OCI-LY3 (cell line): ENCODE measurements around the gene MED13L.
"Not testable (repeated sequence)": the region's sequence is repeated elsewhere in the genome, so short reads cannot be mapped to it uniquely, and the experiment has no call there.

Source experiments
- EZH2phosphoT487 ChIP-seq: fragments of 200-600 bp; shearing (Covaris generic); IDR thresholded peaks from 2 replicates; pipeline ENCODE4 v1.6.1; 2018; ENCODE audit warnings: antibody characterized with exemption, mixed run types, low read depth
- TF ChIP-seq, protein P1 (sequence below): fragments of 200-600, 300-600 bp; sonication (generic); IDR thresholded peaks from 2 replicates; pipeline ENCODE4 v1.5.1; 2014; ENCODE audit warnings: antibody characterized with exemption, low read length, low read depth

DNA sequence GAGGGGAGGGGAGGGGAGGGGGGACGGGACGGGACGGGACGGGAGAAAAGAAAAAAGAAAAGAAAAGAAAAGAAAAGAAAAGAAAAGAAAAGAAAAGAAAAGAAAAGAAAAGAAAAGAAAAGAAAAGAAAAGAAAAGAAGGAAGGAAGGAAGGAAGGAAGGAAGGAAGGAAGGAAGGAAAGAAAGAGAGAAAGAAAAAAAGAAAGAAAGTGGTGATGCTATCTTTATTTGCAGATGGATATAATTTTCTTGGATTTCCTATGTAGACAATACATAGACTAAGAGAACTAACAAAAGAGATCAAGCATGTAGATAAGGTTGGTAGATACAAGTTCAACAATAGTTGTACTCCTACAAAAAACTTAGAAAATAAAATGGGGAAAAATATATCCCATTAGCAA, 245.9 kb downstream of the MED13L start:
- not testable (repeated sequence) for TF ChIP-seq EZH2phosphoT487
- TF ChIP-seq, protein P1, sequence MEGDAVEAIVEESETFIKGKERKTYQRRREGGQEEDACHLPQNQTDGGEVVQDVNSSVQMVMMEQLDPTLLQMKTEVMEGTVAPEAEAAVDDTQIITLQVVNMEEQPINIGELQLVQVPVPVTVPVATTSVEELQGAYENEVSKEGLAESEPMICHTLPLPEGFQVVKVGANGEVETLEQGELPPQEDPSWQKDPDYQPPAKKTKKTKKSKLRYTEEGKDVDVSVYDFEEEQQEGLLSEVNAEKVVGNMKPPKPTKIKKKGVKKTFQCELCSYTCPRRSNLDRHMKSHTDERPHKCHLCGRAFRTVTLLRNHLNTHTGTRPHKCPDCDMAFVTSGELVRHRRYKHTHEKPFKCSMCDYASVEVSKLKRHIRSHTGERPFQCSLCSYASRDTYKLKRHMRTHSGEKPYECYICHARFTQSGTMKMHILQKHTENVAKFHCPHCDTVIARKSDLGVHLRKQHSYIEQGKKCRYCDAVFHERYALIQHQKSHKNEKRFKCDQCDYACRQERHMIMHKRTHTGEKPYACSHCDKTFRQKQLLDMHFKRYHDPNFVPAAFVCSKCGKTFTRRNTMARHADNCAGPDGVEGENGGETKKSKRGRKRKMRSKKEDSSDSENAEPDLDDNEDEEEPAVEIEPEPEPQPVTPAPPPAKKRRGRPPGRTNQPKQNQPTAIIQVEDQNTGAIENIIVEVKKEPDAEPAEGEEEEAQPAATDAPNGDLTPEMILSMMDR, result not testable (repeated sequence)
